ENCODE results near the gene RADIL. TPM values are rescaled to one million over a fixed set of nuclear protein-coding genes. Genes with fewer than 3 reads are reported as not detected.

Gene RADIL
- total RNA-seq, 1 donor from 2014 or later = 2.1 TPM

DNA sequence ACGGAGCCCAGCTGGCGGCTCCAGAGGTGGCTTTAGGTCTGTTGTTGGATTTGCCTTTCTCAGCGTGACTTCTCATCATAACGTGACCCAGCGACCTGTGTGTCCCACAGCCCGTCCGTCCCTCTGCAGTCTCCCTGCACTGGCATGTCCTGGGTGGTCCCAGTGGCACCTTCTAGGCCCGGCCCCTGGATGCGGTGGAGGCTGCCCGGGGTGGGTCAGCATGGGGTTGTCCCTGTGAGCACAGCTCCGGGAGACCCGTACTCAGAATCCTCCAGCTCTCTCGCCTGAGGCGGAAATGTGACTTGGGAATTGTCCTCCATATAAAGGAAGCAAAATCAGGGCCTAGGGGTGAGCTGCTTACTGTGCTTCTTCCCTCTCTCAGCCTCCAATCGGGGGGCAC, 133.7 kb downstream of the RADIL start:
- no peak for DNase-seq (ENCODE audit: extremely low spot score, unreplicated experiment)
- Mint-ChIP-seq H3K4me3 (ENCODE audit: unreplicated experiment) (no peak overlapping the region), H3K27me3 (ENCODE audit: unreplicated experiment) (no peaks in the 10 kb centered on the region), H3K9me3 (ENCODE audit: unreplicated experiment) (no peaks in the 10 kb centered on the region), H3K27ac (ENCODE audit: unreplicated experiment) (no peak overlapping the region), H3K36me3 (ENCODE audit: unreplicated experiment) (peaks cover 21% of the 10 kb centered on the region), H3K4me1 (ENCODE audit: unreplicated experiment) (peaks cover 35% of the 10 kb centered on the region)
- TF ChIP-seq, protein P1, sequence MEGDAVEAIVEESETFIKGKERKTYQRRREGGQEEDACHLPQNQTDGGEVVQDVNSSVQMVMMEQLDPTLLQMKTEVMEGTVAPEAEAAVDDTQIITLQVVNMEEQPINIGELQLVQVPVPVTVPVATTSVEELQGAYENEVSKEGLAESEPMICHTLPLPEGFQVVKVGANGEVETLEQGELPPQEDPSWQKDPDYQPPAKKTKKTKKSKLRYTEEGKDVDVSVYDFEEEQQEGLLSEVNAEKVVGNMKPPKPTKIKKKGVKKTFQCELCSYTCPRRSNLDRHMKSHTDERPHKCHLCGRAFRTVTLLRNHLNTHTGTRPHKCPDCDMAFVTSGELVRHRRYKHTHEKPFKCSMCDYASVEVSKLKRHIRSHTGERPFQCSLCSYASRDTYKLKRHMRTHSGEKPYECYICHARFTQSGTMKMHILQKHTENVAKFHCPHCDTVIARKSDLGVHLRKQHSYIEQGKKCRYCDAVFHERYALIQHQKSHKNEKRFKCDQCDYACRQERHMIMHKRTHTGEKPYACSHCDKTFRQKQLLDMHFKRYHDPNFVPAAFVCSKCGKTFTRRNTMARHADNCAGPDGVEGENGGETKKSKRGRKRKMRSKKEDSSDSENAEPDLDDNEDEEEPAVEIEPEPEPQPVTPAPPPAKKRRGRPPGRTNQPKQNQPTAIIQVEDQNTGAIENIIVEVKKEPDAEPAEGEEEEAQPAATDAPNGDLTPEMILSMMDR (IDR thresholded peaks at IDR 0.05) = no peak

DNA sequence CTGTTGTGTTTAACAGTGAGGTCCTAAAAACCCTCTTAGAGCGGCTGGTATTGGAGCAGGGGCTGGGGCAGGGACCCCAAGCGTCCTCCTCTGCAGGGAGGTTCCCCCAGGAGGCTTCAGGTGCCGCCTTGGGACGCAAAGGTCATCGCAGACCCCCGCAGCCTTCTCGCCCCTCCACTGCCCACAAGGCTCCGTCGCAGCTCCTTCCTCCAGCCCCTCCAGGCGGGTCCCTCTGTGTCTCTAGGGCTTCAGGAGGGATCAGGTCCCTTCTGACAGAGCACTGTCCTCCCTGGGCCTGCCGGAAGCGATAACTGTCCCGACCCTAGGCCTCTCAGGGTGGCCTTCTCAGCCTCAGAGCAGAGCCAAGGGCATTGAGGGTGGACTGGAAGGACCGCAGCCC, 134.2 kb downstream of the RADIL start:
- Mint-ChIP-seq H3K4me1 (ENCODE audit: unreplicated experiment) (peaks cover 40% of the 10 kb centered on the region), H3K4me3 (ENCODE audit: unreplicated experiment) (no peak overlapping the region), H3K36me3 (ENCODE audit: unreplicated experiment) (peaks cover 19% of the 10 kb centered on the region), H3K27me3 (ENCODE audit: unreplicated experiment) (no peaks in the 10 kb centered on the region), H3K27ac (ENCODE audit: unreplicated experiment) (peak overlapping the region; percentile 98), H3K9me3 (ENCODE audit: unreplicated experiment) (no peaks in the 10 kb centered on the region)
- DNase-seq (ENCODE audit: extremely low spot score, unreplicated experiment) = no peak
- TF ChIP-seq, protein P1 (IDR thresholded peaks at IDR 0.05) = no peak

Small RNAs within 50 kb of the gene (microRNA-seq; reads per million reads assigned to microRNA genes)
- gene MIR4656 (ENCODE audit: unreplicated experiment) = not detected

Other genes starting within 250 kb of the RADIL start
- 56.2 and 63.1 TPM in 2 replicates for gene FOXK1, start 201.4 kb downstream of the RADIL start, total RNA-seq
- 50.2 and 55.0 TPM in 2 replicates for gene AP5Z1, start 108.1 kb downstream of the RADIL start, total RNA-seq
- gene PAPOLB, start 21.7 kb downstream of the RADIL start, total RNA-seq = 0.10 and 0.13 TPM in 2 replicates
- gene MMD2, start 75.5 kb upstream of the RADIL start, total RNA-seq = not detected in 2 replicates
- 13.0 and 13.6 TPM in 2 replicates for gene RBAK, start 162.1 kb upstream of the RADIL start, total RNA-seq

Measured in osteocyte (in vitro differentiated cells).